GM19455 (cell line): ENCODE results near the gene C9orf43.
"Not testable (repeated sequence)": the region's sequence is repeated elsewhere in the genome, so short reads cannot be mapped to it uniquely, and the experiment has no call there.

ENCODE experiments used
- ATAC-seq: cut with Tn5 transposase; IDR thresholded peaks from one replicate; pipeline ENCODE4 v1.9.1; 2021; ENCODE audit not compliant: unreplicated experiment

C9orf43 gene

GRCh38 chr9:113410207-113410864, at the start of gene C9orf43, which contains the start of gene POLE3:
Gene C9orf43, plus strand, starts transcription at chr9:113410747. Its CDS starts 2,747 bp downstream, at chr9:113413494.
Gene POLE3, minus strand, starts transcription at chr9:113410675. Its CDS starts 382 bp downstream, at chr9:113410293.
- ATAC-seq: peak; percentile 91

GRCh38 chr9:113361304-113362018, 49.1 kb upstream of the C9orf43 start:
- no peak for ATAC-seq

GRCh38 chr9:113363336-113363735, 47.2 kb upstream of the C9orf43 start:
- no peak for ATAC-seq

DNA sequence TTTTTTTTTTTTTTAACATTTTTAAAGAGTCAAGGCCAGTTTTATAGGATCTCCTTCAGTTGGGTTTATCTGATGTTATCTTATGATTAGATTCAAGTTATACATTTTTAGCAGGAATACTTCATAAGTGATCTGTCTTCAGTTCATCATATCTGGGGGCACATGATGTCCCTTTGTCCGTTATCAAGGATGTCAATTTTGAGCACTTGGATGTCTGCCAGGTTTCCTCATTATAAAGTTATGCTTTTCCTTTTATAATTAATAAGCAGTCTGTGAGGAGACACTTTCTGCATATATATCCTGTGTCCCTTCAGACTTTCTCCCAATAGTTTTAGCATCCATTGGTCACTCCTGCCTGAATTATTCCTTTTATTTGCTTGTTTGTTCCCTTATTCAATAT, 45.6 kb upstream of the C9orf43 start:
- ATAC-seq: no peak

GRCh38 chr9:113365652-113366051, 44.9 kb upstream of the C9orf43 start:
- not testable (repeated sequence) for ATAC-seq

- ATAC-seq: no peak
These were observed 42.1 kb upstream of the C9orf43 start for GRCh38 chr9:113368348-113368981.

GRCh38 chr9:113368982-113369854, 41.3 kb upstream of the C9orf43 start:
- no peak for ATAC-seq

- ATAC-seq: no peak
These were observed 40.7 kb upstream of the C9orf43 start for GRCh38 chr9:113369855-113370140.

- no peak for ATAC-seq
These were observed 39.7 kb upstream of the C9orf43 start for GRCh38 chr9:113370806-113371325.

GRCh38 chr9:113372059-113372458, 38.5 kb upstream of the C9orf43 start:
- no peak for ATAC-seq

DNA sequence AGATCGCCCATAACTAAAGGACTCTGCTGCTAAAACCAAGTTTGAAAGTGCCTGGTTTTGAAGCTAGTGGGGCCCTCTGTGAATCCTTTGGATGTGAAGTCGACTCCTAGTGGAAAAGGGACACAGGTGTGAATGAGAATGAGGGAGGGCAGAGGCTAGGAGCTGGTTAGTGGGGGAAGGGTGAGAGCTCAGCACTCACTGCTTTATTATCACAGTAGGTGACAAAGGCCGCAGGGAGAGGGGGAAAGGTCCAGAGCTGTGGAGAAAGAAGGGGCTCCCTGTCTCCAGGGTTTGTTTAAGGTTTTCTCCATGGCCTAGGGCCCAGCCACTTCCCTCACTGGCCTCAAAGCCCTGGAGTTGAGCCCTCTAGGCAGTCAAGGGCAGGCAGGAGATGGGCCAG, 37.3 kb upstream of the C9orf43 start:
- no peak for ATAC-seq

- no peak for ATAC-seq
These were observed 36.7 kb upstream of the C9orf43 start for GRCh38 chr9:113373676-113374392.

GRCh38 chr9:113375057-113376023, 35.2 kb upstream of the C9orf43 start:
- ATAC-seq: no peak

DNA sequence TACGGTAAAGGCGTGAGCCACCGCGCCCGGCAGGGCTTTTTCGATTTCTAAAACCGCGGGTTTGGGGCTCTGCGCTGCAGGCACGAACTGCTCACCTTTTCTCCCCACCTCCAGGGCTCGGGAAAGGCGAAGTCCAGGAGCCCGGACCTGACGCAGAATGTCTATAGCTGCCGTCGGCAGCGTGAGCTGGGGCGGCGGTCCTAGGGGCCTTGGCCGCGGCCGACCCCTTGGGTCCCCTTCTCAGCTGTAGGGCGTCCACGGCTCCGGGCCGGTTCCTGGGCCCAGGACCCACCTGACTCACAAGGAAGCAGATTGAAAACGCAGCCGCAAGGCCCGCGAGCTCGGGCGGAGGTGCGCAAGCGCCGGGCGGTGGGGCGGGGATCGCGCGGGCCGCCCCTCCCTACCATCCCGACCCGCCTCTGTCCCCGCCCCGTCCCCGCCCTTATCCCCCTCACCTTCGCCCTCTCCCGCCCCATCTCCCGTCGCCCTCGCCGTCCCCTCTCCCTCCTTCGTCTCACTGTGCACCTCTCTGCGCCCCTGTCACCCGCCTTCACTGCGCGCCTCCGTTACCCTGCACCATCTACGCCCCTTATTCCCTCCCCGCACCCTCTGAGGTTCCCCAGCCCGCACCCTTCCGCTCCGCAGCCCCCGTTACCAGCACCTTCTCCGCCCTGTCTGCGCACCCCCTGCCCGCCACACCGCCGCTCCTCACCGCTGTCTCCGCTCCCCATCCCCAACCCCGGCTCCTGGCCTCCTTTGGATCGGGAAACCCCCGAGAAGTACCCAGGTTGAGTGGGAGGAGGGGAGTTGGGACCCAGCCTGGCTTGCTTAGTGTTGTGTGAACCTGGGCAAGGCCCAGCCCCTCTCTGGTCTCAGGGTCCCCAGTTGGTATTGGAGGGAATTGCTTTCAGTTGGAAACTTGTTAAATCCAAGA, 33.6 kb upstream of the C9orf43 start, which contains the start of gene HDHD3:
Gene HDHD3 (minus strand): TSS at position 353 of the 934 bp plus-strand sequence. CDS start 2,632 bp downstream, outside the sequence.
- peak; percentile 74 for ATAC-seq

GRCh38 chr9:113379094-113379828, 31.3 kb upstream of the C9orf43 start:
- ATAC-seq: not testable (repeated sequence)

- ATAC-seq: not testable (repeated sequence)
These were observed 30.7 kb upstream of the C9orf43 start for GRCh38 chr9:113379829-113380210.

- ATAC-seq: no peak
These were observed 29.6 kb upstream of the C9orf43 start for GRCh38 chr9:113380869-113381378.
